ENCODE results near the gene NCAPG. TPM values are rescaled to one million over a fixed set of nuclear protein-coding genes. Genes with fewer than 3 reads are reported as not detected.

The NCAPG gene
- total and polyA plus RNA-seq, 10 donors, result 1.1 to 10.2 (median 3.8) TPM

GRCh38 chr4:17809667-17810066, 1.1 kb upstream of the NCAPG start:
- H3K27me3 ChIP-seq (replicated peaks in 1 of 7), result no peaks in the 10 kb centered on the region
- intact Hi-C loops (cut with DNase I; ENCODE audit: low total_unique reads), result loop anchor here (10.0 kb wide), 1 partner anchor 215 kb away; the partner anchor contains the start of gene LCORL
- peak overlapping the region; percentile 65 to 94 (median 78) for H3K4me3 ChIP-seq
- H3K36me3 ChIP-seq, result peaks cover 0 to 13% (median 3%) of the 10 kb centered on the region in 6 donors
- H3K27ac ChIP-seq, result peak overlapping the region; percentile 93 to 98 (median 95)
- DNase-seq, result no peak
- peaks cover 30 to 81% (median 51%) of the 10 kb centered on the region in 6 donors for H3K4me1 ChIP-seq
- no peaks in the 10 kb centered on the region for H3K9me3 ChIP-seq
- WGBS, 5 donors, result 0 to 2% (median 1%) methylated on average over 7 of the region's 7 CpGs
- no peak for TF ChIP-seq CTCF (IDR thresholded peaks at IDR 0.05 in 8 of 11, conservative IDR thresholded peaks at IDR 0.05 in 3 of 11)
- no peak for TF ChIP-seq POLR2A (IDR thresholded peaks at IDR 0.05)
- no peak for TF ChIP-seq POLR2AphosphoS5 (IDR thresholded peaks at IDR 0.05)

- Histone ChIP-seq H3K36me3 (peaks cover 0 to 1% (median 0%) of the 10 kb centered on the region in 6 donors), H3K9me3 (no peaks in the 10 kb centered on the region), H3K4me3 (peak overlapping the region; percentile 65 to 94 (median 78)), H3K4me1 (peaks cover 30 to 66% (median 47%) of the 10 kb centered on the region in 6 donors), H3K27me3 (replicated peaks in 1 of 7) (no peaks in the 10 kb centered on the region), H3K27ac (peak overlapping the region in 6 of 8 donors; percentile 53 to 98 (median 96))
- WGBS, 5 donors, result 0 to 1% (median 1%) methylated on average over 21 to 48 of the region's 48 CpGs
- no peak for DNase-seq
- intact Hi-C loops (cut with DNase I; ENCODE audit: low total_unique reads), result loop anchor here (10.0 kb wide), 1 partner anchor 214 kb away; the partner anchor contains the start of gene LCORL
- no peak for TF ChIP-seq CTCF (IDR thresholded peaks at IDR 0.05 in 8 of 11, conservative IDR thresholded peaks at IDR 0.05 in 3 of 11)
- TF ChIP-seq POLR2AphosphoS5 (IDR thresholded peaks at IDR 0.05), result no peak
- TF ChIP-seq POLR2A (IDR thresholded peaks at IDR 0.05), result no peak
Observed at GRCh38 chr4:17811078-17811603, 362 bp downstream of the NCAPG start.

GRCh38 chr4:17812125-17812524, 1.3 kb downstream of the NCAPG start:
- no peak for DNase-seq
- Histone ChIP-seq H3K27me3 (replicated peaks in 1 of 7) (no peaks in the 10 kb centered on the region), H3K27ac (no peak overlapping the region), H3K9me3 (no peaks in the 10 kb centered on the region), H3K4me3 (peak overlapping the region in 2 of 8 donors; percentile 77 to 87), H3K4me1 (peaks cover 23 to 56% (median 37%) of the 10 kb centered on the region in 6 donors), H3K36me3 (peaks cover 0 to 8% (median 0%) of the 10 kb centered on the region in 6 donors)
- WGBS, 5 donors, result 11 to 25% (median 15%) methylated on average over 3 of the region's 3 CpGs
- TF ChIP-seq POLR2AphosphoS5 (IDR thresholded peaks at IDR 0.05), result no peak
- TF ChIP-seq CTCF (IDR thresholded peaks at IDR 0.05 in 8 of 11, conservative IDR thresholded peaks at IDR 0.05 in 3 of 11), result no peak
- no peak for TF ChIP-seq POLR2A (IDR thresholded peaks at IDR 0.05)
- intact Hi-C loops (cut with DNase I; ENCODE audit: low total_unique reads), result loop anchor here (10.0 kb wide), 1 partner anchor 213 kb away; the partner anchor contains the start of gene LCORL

- no peak for DNase-seq
- intact Hi-C loops (cut with DNase I; ENCODE audit: low total_unique reads), result loop anchor here (10.0 kb wide), 1 partner anchor 212 kb away; the partner anchor contains the start of gene LCORL
- 71 to 76% (median 74%) methylated on average over 3 of the region's 3 CpGs for WGBS, 5 donors
- Histone ChIP-seq H3K36me3 (peaks cover 0 to 8% (median 0%) of the 10 kb centered on the region in 6 donors), H3K27ac (no peak overlapping the region), H3K4me3 (no peak overlapping the region), H3K27me3 (replicated peaks in 1 of 7) (no peaks in the 10 kb centered on the region), H3K4me1 (peaks cover 17 to 50% (median 30%) of the 10 kb centered on the region in 6 donors), H3K9me3 (no peaks in the 10 kb centered on the region)
- no peak for TF ChIP-seq POLR2A (IDR thresholded peaks at IDR 0.05)
- no peak for TF ChIP-seq POLR2AphosphoS5 (IDR thresholded peaks at IDR 0.05)
- TF ChIP-seq CTCF (IDR thresholded peaks at IDR 0.05 in 8 of 11, conservative IDR thresholded peaks at IDR 0.05 in 3 of 11), result no peak
Observed at GRCh38 chr4:17812801-17813200, 2.0 kb downstream of the NCAPG start.

Measured in spleen (tissue), 11 donors.